DMS153 (cell line): ENCODE results near the gene MLLT6.
"Not testable (repeated sequence)": the region's sequence is repeated elsewhere in the genome, so short reads cannot be mapped to it uniquely, and the experiment has no call there.

ENCODE experiments used
- DNase-seq: peaks from one replicate; lab custom pipeline; 2025; lab: John Stamatoyannopoulos, UW

The MLLT6 gene

DNA sequence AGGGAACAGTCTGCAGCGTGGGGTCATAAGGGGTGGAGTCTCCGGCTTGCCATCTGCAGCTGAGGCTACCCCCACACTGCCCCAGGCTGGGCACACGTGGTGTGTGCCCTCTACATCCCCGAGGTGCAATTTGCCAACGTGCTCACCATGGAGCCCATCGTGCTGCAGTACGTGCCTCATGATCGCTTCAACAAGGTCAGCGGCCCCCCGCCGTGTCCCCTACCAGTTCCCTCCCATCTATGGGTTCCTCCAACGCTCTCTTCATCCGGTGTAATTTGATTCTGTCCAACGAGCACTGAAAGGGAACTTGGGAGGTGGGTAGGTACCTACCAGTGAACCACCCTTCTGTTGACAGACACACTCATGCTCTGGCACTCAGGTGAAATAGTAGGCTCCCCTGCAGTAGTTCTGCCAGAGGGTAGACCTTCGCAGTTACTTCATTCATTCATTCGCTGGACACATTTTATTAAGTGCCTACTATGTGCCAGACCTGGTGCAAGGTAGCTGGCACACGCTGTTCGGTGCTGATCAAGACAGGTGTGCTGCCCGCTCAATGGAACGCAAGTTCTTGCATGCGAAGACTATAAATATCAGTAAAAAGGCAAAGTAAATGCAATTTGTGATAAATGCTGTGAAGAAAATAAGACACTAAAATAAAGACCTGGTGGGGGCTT, 2.7 kb downstream of the MLLT6 start:
- DNase-seq = no peak

DNA sequence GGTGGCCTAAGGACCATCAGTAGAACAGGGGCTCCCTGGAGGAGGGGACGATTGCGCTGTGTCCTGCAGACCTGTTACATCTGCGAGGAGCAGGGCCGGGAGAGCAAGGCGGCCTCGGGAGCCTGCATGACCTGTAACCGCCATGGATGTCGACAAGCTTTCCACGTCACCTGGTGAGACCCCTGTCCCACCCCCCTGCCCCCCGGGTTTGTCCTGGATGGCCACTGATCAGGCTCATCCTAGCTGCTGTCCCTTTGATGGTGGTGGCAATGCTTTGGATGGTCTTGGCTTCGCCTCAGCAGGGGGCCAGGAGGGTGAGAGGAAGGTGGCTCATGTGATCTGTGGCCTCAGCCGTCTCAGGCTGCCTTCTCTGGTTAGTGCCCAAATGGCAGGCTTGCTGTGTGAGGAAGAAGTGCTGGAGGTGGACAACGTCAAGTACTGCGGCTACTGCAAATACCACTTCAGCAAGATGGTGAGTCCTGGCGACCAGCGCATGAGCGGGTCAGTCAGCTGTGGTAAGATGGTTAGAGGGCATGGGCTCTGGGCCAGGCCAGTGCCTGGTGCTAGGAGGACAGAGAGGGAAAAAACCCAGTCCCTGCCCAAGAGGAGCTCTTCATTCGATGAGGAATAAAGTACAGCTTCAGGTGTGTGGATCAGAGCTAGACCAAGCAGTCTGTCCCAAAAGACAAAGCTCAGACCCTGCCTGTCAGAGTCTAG, 4.2 kb downstream of the MLLT6 start:
- no peak for DNase-seq

DNA sequence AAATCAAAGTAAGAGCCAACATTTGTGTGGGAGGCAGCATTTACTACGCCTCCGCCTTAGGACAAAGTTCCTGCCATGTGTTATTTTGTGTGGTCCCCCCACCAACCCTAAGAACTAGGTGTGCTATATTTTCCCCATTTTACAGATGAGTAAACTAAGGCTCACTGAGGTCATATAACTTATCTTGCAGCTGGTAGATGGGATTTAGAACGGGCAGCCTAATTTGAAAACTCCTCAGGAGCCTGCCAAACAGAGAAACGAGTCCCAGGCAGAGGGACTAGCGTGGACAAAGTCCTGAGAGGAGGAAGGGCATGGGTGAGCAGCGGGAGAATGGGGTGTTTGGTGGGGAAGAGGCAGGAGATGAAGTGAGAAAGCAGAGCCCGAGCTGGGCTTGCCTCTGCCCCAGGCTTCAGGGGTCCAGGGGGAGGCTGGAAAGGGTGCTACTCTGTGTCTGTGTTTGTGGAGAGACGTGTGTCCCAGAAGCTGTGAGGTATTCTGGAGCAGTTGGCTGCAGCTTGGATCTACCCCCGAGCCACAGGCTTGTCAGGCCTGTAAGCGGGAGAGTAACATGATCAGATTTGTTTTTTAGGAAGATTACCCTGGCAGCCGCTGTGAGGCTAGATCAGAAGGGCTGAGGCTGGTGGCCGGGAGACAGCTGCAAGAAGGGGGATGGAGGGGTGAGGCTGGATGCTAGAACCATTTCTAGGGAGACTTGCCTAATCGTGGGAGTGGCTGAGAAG, 5.0 kb downstream of the MLLT6 start:
- DNase-seq = no peak

DNA sequence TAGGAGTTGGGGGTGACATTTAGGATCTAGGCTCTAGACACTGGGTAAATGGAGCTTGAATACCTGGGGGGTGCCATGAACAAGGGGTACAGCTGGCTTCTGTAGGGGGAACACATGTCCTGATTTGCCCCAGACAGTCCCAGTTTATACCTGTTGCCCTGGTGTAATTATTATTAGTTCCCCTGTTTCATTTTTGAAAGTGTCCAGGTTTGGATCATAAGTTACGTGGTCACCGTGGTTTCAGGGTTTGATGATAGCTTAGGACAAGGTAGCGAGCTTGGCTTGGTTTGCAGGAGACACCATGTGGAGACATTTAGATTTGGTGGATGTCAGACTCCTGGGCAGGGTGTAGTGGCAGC, 5.5 kb downstream of the MLLT6 start:
- no peak for DNase-seq

DNA sequence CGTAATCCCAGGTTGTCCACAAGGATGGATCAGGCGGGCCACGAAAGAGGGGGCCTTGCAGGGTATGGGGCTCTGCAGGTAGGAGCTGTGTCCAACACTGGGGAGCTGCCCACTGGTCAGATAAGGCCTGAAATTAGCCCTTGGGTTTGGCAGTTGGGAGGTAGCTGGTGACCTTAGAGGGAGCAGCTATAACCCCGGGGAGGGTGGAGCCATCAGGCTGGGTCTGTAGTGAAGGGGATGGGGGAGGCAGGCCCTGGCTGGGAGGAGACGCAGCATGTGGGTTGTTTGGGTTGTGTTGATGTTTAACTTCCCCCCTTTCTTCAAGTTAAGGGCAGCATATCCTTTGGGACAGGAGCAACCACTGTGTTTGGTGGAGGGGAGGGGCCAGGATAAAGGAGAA, 5.9 kb downstream of the MLLT6 start:
- DNase-seq = no peak

DNA sequence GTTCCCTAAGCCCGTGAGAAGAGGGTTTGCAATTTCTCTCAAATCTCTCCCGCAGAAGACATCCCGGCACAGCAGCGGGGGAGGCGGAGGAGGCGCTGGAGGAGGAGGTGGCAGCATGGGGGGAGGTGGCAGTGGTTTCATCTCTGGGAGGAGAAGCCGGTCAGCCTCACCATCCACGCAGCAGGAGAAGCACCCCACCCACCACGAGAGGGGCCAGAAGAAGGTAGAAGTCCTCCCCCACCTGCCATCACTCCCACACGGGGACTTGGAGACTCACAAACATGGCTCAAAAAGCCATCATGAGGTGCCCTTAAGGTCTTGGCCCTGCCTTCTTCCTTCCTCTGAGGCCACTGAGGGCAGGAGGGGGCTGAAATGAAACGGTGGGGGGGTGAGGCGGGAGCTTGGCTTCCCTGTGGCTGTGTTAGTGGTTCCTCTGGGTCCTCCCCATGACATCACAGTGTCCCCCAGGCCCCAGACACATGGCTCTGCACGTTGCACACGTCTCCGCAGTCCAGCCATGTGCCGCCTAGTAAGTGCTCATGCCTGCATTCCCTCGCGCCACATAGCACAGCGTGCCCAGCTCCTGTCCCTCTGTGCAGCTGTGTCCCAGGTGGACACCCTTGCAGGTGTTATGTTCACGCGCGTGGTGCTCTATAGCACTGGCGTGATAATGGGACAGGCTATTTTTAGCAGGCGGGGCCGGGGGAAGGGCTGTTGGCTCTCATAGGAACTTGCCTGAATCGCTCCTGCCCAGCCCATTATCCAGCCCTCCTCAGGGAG, 6.9 kb downstream of the MLLT6 start:
- no peak for DNase-seq

DNA sequence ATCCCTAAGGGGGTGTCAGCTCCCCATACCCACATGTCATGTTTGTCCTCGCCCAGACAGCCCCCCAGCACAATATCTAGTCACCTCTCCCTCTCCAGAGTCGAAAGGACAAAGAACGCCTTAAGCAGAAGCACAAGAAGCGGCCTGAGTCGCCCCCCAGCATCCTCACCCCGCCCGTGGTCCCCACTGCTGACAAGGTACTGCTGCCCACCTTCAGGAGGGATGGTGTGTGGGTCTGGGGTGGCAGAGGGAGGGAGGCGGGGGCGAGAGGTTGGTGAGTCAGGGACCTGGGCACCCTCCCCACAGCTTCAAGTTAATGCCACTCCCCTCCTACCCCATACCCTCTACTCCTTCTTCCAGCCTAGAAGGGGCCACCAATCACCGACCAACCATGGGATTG, 7.5 kb downstream of the MLLT6 start:
- no peak for DNase-seq

DNA sequence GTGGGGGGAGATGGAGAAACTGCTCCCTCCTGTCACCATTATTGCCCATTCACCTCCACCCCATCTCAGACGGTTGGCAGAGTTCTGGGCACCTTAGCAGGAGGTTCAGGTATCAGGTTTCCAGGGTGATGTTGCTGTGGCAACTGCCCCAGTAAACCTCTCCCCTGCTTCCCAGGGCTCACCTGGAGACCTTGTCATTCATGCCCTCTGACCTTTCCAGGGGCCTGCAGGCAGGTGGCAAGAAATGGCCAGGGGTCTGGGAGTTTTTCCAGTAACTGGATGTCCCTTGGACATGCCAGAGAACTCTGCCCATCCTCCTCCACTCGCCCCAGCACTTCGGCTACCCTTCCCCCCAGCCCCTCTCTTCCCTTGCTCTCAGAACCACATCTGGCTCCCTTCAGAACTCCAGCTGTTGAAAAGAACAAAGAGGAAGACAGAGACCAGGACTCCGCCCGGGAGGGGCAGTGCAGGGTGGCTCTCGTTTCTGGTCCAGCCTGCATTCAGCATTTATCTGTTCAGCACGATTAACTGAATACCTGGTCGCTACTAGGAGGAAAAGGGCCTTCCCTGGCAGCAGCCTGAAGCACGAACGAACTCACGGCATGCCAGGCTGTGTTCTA, 8.5 kb downstream of the MLLT6 start:
- DNase-seq = no peak

DNA sequence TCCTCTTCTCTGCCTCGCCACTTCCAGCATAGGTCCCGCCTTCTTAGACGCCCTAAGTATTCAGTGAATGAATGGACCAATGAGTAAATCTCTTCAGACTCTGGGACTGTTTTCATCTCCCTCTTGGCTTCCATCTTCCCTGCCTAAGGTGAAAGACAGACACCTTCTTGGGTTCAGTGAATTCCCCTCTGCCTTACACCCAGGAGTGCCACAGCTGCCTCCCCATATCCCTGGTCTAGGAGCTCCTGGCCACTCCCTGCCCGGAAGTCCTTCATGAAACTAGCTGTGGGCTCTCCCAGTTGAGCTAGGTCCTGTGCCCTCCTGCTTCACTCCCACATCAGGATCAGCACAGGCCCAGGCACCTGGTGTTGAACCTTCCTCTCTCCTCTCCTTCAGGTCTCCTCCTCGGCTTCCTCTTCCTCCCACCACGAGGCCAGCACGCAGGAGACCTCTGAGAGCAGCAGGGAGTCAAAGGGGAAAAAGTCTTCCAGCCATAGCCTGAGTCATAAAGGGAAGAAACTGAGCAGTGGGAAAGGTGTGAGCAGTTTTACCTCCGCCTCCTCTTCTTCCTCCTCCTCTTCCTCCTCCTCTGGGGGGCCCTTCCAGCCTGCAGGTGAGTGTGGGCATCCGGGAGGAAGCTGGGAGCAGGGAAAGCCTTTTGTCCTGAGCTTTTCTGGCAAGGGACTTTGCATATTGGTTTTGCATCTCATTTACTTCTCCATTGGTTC, 10.3 kb downstream of the MLLT6 start:
- DNase-seq = no peak

DNA sequence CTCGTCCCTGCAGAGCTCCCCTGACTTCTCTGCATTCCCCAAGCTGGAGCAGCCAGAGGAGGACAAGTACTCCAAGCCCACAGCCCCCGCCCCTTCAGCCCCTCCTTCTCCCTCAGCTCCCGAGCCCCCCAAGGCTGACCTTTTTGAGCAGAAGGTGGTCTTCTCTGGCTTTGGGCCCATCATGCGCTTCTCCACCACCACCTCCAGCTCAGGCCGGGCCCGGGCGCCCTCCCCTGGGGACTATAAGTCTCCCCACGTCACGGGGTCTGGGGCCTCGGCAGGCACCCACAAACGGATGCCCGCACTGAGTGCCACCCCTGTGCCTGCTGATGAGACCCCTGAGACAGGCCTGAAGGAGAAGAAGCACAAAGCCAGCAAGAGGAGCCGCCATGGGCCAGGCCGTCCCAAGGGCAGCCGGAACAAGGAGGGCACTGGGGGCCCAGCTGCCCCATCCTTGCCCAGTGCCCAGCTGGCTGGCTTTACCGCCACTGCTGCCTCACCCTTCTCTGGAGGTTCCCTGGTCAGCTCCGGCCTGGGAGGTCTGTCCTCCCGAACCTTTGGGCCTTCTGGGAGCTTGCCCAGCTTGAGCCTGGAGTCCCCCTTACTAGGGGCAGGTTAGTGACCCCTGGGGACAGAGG, 11.4 kb downstream of the MLLT6 start:
- DNase-seq = no peak

DNA sequence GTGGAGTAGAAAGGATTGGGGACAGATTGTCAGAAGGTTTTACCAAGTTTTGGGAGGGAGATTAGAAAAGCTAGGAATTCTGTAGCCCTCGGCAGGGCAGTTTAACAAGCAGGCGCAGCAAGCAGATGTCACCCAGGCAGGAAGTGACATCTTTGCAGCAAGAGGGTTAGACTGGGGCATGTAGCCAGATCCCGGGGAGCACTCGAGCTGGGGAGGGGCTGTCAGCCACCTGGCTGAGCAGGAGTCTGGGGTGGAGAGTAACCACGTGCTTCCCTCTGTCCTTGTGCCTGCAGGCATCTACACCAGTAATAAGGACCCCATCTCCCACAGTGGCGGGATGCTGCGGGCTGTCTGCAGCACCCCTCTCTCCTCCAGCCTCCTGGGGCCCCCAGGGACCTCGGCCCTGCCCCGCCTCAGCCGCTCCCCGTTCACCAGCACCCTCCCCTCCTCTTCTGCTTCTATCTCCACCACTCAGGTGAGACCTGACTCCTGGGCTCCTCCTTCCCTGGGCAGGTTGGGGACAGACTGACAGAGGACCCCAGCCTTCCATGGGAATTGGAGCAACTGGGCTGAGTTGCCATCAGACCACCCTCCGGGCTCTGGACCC, 12.2 kb downstream of the MLLT6 start:
- DNase-seq = no peak

DNA sequence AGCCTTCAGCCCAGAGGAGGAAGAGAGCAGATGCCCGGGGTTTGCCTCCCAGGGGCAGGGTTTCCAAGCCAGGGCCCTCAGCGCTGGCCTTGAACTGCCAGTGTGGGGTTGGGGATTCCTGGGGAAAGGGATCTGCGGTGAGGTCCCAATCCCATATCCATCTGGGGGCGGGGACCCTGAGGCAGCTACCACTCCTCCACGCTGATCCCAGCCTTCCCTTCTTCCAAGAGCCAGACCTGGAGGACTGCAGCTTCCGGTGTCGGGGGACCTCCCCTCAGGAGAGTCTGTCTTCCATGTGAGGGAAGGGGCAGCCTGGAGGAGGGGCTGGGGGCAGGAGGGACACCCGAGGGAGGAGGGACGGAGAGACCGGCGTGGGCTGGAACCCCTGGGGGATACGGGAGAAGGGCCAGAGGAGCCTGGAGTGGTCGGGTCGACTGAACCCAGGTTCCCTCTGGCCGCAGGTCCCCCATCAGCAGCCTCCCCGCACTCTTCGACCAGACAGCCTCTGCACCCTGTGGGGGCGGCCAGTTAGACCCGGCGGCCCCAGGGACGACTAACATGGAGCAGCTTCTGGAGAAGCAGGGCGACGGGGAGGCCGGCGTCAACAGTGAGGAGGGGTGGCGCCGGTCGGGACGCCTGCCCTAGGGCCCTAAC, 14.3 kb downstream of the MLLT6 start:
- DNase-seq = no peak

DNA sequence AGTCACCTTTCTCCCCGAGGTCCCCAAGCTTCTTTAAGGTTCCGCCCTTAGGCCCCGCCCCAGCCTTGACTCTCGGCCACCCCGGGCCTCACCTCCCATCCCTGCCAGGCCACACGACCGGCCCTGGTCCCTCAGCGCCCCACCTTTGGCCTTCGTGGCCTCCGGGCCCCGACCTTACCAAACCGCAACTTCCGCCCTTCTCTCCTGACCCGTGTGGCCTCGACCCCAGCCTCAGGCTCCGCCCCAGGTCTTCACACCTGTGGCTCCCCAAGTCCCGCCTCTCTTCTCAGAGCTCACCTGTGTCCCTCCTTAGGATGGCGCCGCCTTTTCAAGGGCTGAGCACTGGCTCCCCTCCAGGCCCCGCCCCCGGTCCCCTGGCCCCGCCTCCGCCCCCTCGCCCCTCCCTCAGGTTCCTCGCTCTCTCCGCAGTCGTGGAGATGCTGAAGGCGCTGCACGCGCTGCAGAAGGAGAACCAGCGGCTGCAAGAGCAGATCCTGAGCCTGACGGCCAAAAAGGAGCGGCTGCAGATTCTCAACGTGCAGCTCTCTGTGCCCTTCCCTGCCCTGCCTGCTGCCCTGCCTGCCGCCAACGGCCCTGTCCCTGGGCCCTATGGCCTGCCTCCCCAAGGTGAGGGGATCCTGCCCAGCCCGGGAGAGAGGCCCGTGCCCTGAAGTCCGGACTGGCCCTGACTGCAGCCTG, 15.0 kb downstream of the MLLT6 start:
- DNase-seq = no peak

DNA sequence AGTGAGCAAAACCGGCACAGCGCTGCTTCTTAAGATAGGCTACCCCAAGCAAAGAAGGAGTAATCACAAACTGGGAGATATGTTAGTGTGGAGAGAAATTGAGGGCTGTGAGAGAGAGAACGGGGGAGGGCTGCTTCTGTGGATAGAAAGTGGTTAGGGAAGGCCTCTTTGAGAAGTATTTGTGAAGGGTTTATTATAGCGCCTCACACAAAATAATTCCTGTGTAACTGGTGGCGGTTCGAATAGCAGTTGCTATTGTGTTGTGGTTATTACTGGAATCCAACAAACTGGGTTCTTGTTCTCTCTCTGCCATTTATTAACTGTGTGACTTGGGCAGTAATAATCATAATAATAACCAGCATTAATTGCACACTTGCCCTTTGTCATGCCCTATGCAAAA, 15.9 kb downstream of the MLLT6 start:
- no peak for DNase-seq

DNA sequence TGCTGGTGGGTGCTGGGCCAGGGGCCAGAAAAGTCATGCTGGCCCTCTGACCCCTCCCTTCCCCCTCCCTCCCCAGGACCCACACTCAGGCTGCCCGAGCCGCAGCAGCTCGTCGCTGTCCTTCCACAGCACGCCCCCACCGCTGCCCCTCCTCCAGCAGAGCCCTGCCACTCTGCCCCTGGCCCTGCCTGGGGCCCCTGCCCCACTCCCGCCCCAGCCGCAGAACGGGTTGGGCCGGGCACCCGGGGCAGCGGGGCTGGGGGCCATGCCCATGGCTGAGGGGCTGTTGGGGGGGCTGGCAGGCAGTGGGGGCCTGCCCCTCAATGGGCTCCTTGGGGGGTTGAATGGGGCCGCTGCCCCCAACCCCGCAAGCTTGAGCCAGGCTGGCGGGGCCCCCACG, 16.7 kb downstream of the MLLT6 start:
- DNase-seq = no peak

DNA sequence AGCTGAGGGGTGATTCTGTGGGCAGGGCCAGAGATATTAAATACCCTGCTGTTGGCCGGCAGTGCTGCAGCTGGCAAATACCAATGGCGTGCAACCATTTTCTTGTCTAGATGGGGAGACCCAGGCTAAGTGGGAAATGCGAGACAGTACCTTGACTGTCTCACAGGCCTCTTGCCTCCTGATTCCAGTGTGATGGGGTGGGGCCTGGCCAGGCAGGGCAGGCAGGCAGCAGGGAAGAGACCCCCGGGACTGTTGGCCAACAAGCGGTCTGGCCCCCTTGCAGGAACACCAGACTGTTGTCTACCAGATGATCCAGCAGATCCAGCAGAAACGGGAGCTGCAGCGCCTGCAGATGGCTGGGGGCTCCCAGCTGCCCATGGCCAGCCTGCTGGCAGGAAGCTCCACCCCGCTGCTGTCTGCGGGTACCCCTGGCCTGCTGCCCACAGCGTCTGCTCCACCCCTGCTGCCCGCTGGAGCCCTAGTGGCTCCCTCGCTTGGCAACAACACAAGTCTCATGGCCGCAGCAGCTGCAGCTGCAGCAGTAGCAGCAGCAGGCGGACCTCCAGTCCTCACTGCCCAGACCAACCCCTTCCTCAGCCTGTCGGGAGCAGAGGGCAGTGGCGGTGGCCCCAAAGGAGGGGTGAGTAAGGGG, 19.4 kb downstream of the MLLT6 start:
- peak; percentile 79 for DNase-seq

DNA sequence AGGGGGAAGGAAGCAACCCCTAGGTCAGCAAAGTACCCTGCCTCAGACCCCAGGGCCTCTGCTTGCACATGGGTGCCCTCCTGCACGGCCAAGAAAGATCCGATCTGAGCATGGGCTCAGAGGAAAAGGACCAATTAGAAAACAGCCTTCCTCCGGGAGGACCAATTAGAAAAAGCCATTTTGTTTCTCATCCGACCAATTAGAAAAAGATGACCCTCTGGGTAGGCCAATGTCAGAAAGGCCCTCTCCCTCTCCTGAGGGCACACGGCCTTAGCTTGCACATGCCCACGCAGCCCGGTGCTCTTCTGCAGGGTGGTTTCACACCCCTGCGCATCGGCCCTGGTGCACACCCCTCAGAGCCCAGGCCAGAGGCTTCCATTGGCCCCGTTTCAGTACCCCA, 20.0 kb downstream of the MLLT6 start:
- no peak for DNase-seq

DNA sequence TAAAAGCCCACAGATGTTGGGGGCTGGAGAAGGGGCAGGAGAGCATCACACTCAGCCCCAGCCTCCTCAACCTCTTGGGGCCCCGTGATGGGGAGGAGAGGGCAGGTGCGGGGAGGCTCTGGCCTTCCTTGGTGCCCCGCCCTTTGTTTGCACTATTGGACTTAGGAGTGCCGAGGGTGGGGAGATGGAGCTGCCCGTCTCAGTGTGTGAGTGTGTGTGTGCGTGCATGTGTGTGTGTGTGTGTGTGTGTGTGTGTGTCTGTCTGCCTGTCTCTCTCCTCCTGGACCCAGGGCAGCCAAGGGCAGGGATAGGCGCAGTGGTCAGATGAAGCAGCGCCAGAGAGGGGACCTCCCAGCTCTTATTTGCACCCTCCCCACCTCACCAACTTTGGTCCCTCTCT, 21.1 kb downstream of the MLLT6 start:
- not testable (repeated sequence) for DNase-seq

DNA sequence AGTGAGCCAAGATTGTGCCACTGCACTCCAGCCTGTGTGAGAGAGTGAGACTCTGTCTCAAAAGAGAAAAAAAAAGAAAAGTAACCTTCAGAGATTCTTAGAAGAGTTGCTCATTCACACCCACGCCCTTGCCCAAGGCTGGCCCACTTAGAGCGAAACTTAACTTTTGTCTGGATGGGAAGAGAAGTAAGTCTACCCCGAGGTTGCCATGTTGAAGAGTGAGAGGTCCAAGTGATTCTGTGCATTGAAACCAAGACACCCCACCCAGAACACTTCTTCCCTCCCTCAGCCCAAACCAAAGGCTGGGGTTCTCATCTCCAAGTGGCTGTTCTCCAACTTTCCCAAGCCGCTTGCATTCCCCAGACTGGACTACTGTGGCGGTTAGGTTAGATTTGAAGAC, 22.7 kb downstream of the MLLT6 start:
- no peak for DNase-seq
